NT2/D1 (cell line): ENCODE results near the gene PIRT.
"Not testable (repeated sequence)": the region's sequence is repeated elsewhere in the genome, so short reads cannot be mapped to it uniquely, and the experiment has no call there.

Experiments
- DNase-seq: peaks from one replicate; pipeline ENCODE4 v3.0.0-alpha.2; 2011; ENCODE audit warnings: low read depth, low spot score
- H3K27me3 ChIP-seq: 2 replicates; pipeline ENCODE4 v1.6.0; 2011; ENCODE audit warnings: mild to moderate bottlenecking; ENCODE audit not compliant: insufficient read length, insufficient read depth
- H3K36me3 ChIP-seq: 2 replicates; pipeline ENCODE4 v1.6.1; 2011; ENCODE audit warnings: mild to moderate bottlenecking, low read length, mixed read lengths; ENCODE audit not compliant: insufficient read depth, insufficient read length
- H3K4me1 ChIP-seq: 2 replicates; pipeline ENCODE4 v1.5.1; 2011; ENCODE audit not compliant: insufficient read depth, insufficient read length
- H3K4me3 ChIP-seq: 2 replicates; pipeline ENCODE4 v1.5.1; 2011; ENCODE audit warnings: low read depth; ENCODE audit not compliant: insufficient read length
- H3K9ac ChIP-seq: 2 replicates; pipeline ENCODE4 v1.6.0; 2011; ENCODE audit warnings: low read depth; ENCODE audit not compliant: insufficient read length
- H3K9me3 ChIP-seq: 2 replicates; pipeline ENCODE4 v1.5.1; 2011; ENCODE audit warnings: mild to moderate bottlenecking, low read length; ENCODE audit not compliant: insufficient read depth
- SUZ12 ChIP-seq: IDR thresholded peaks from 2 replicates; pipeline ENCODE4 v1.6.1; 2011; ENCODE audit not compliant: insufficient read length, insufficient read depth; ENCODE audit errors: extremely low read depth
- YY1 ChIP-seq: IDR thresholded peaks from 2 replicates; pipeline ENCODE4 v1.6.1; 2011; ENCODE audit not compliant: insufficient read length, insufficient read depth
- ZNF274 ChIP-seq: IDR thresholded peaks from 2 replicates; pipeline ENCODE4 v1.6.1; 2011; ENCODE audit warnings: mild to moderate bottlenecking, low read depth, low read length

The PIRT gene

GRCh38 chr17:10859051-10859450 is 21.2 kb upstream of the PIRT start:
- Histone ChIP-seq H3K4me1 (no peaks in the 10 kb centered on the region), H3K4me3 (no peak overlapping the region), H3K36me3 (no peaks in the 10 kb centered on the region), H3K27me3 (no peaks in the 10 kb centered on the region), H3K9me3 (no peaks in the 10 kb centered on the region), H3K9ac (no peak overlapping the region)
- DNase-seq = no peak
- TF ChIP-seq SUZ12 (no peak), YY1 (no peak), ZNF274 (no peak)

GRCh38 chr17:10857976-10858375 is 20.1 kb upstream of the PIRT start:
- no peak overlapping the region for H3K9ac ChIP-seq
- TF ChIP-seq ZNF274 (no peak), SUZ12 (no peak)
- no peaks in the 10 kb centered on the region for H3K4me1 ChIP-seq
- H3K36me3 ChIP-seq = no peaks in the 10 kb centered on the region
- no peaks in the 10 kb centered on the region for H3K27me3 ChIP-seq
- no peaks in the 10 kb centered on the region for H3K9me3 ChIP-seq
- no peak overlapping the region for H3K4me3 ChIP-seq
- DNase-seq = no peak

- not testable (repeated sequence) for H3K4me1 ChIP-seq, H3K27me3 ChIP-seq, H3K9me3 ChIP-seq, H3K4me3 ChIP-seq, H3K36me3 ChIP-seq, DNase-seq, H3K9ac ChIP-seq
Observed at GRCh38 chr17:10846636-10847035, 8.7 kb upstream of the PIRT start.

GRCh38 chr17:10845388-10845751 is 7.5 kb upstream of the PIRT start:
- Histone ChIP-seq H3K36me3 (no peaks in the 10 kb centered on the region), H3K4me1 (no peaks in the 10 kb centered on the region), H3K4me3 (no peak overlapping the region), H3K27me3 (no peaks in the 10 kb centered on the region), H3K9ac (no peak overlapping the region), H3K9me3 (no peaks in the 10 kb centered on the region)
- TF ChIP-seq SUZ12 (no peak), YY1 (no peak), ZNF274 (no peak)
- no peak for DNase-seq

GRCh38 chr17:10844621-10845387 is 6.9 kb upstream of the PIRT start:
- Histone ChIP-seq H3K27me3 (no peaks in the 10 kb centered on the region), H3K4me3 (peak overlapping the region; percentile 25), H3K9ac (peak overlapping the region; percentile 51), H3K36me3 (no peaks in the 10 kb centered on the region), H3K4me1 (no peaks in the 10 kb centered on the region), H3K9me3 (no peaks in the 10 kb centered on the region)
- DNase-seq = peak; percentile 38
- TF ChIP-seq ZNF274 (no peak), SUZ12 (no peak), YY1 (no peak)

GRCh38 chr17:10843811-10844210 is 5.9 kb upstream of the PIRT start:
- H3K36me3 ChIP-seq = no peaks in the 10 kb centered on the region
- no peak overlapping the region for H3K4me3 ChIP-seq
- H3K27me3 ChIP-seq = no peaks in the 10 kb centered on the region
- no peaks in the 10 kb centered on the region for H3K4me1 ChIP-seq
- no peak overlapping the region for H3K9ac ChIP-seq
- H3K9me3 ChIP-seq = no peaks in the 10 kb centered on the region
- DNase-seq = no peak
- no peak for TF ChIP-seq YY1
- no peak for TF ChIP-seq SUZ12
- TF ChIP-seq ZNF274 = no peak

GRCh38 chr17:10842658-10843057 is 4.8 kb upstream of the PIRT start:
- no peak for TF ChIP-seq ZNF274
- TF ChIP-seq YY1 = no peak
- TF ChIP-seq SUZ12 = no peak
- H3K36me3 ChIP-seq = no peaks in the 10 kb centered on the region
- H3K9me3 ChIP-seq = no peaks in the 10 kb centered on the region
- no peaks in the 10 kb centered on the region for H3K27me3 ChIP-seq
- H3K4me3 ChIP-seq = no peak overlapping the region
- H3K9ac ChIP-seq = no peak overlapping the region
- no peaks in the 10 kb centered on the region for H3K4me1 ChIP-seq
- DNase-seq = no peak

- H3K9ac ChIP-seq = no peak overlapping the region
- no peak for TF ChIP-seq YY1
- no peak for TF ChIP-seq SUZ12
- TF ChIP-seq ZNF274 = no peak
- H3K36me3 ChIP-seq = no peaks in the 10 kb centered on the region
- DNase-seq = no peak
- no peaks in the 10 kb centered on the region for H3K27me3 ChIP-seq
- H3K9me3 ChIP-seq = no peaks in the 10 kb centered on the region
- no peak overlapping the region for H3K4me3 ChIP-seq
- H3K4me1 ChIP-seq = no peaks in the 10 kb centered on the region
Observed at GRCh38 chr17:10838682-10839081, 795 bp upstream of the PIRT start.
